Neural crest cell (in vitro differentiated cells): Measurements from ENCODE around the gene USP22. TPM values are rescaled to one million over a fixed set of nuclear protein-coding genes. Genes with fewer than 3 reads are reported as not detected.

Source experiments
- DNase-seq: peaks from one replicate; pipeline ENCODE4 v3.0.0; 2021; ENCODE audit warnings: low read depth, mixed read lengths, low spot score
- H3K27ac Mint-ChIP-seq: one replicate; pipeline ENCODE4 v1.8.0; 2021; ENCODE audit warnings: mild to moderate bottlenecking, mixed read lengths; ENCODE audit not compliant: unreplicated experiment
- H3K27me3 Mint-ChIP-seq: 2 replicates; pipeline ENCODE4 v1.8.0; 2021; ENCODE audit warnings: low read depth, mild to moderate bottlenecking, mixed read lengths
- H3K36me3 Mint-ChIP-seq: 2 replicates; pipeline ENCODE4 v1.8.0; 2021; ENCODE audit warnings: low read depth, mild to moderate bottlenecking, mixed read lengths
- H3K4me1 Mint-ChIP-seq: 2 replicates; pipeline ENCODE4 v1.8.0; 2021; ENCODE audit warnings: mixed read lengths
- H3K4me3 Mint-ChIP-seq: one replicate; pipeline ENCODE4 v1.8.0; 2021; ENCODE audit warnings: mild to moderate bottlenecking, mixed read lengths
- H3K9me3 Mint-ChIP-seq: 2 replicates; pipeline ENCODE4 v1.8.0; 2021; ENCODE audit warnings: mixed read lengths
- total RNA-seq: library from RNA; stranded (reverse); gene quantifications from 2 replicates; pipeline ENCODE4 v1.2.1, GENCODE V29; 2021
- TF ChIP-seq, protein P1 (sequence below): fragments of 200-600 bp; sonication (generic); conservative IDR thresholded peaks from 2 replicates; pipeline ENCODE4 v1.5.0; 2021; ENCODE audit warnings: antibody characterized with exemption, mild to moderate bottlenecking

Gene USP22
- total RNA-seq, 1 donor from 2014 or later: 390 TPM

DNA sequence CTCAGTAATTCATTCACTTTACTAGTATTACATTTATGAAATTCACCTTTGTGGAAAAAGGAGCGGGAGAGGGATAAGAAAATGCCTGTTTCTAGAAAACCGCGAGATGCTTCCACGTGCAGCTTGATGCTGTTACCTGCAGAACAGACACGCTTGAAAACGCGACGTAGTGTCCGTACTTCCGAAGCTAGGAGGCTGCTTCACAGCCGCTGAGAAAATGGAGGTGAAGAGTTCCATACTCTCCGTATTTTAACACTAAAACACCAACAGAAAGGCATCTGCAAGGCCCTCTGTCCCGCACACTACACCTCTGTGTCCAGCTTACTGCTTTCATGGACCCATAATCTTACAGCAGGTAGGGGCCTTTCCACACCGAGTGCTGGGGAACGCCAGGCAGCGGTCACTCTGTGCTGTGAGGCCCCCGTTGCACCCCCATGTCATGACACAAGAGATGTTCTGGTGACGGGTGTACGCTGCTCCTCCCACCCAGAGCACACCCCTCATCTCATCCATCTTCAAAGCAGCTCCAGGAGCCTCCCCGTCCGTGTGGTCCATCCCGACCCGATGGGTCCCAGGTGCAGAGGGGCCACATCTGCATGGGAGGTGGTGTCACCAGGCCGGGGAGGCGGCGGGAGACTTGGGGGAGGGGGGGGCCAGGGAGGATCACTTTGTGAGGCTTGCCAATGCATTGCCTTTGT is 40.4 kb downstream of the USP22 start:
- Mint-ChIP-seq H3K27me3 (peaks cover 13% of the 10 kb centered on the region), H3K27ac (peak overlapping the region; percentile 38), H3K4me1 (peaks cover 35% of the 10 kb centered on the region), H3K9me3 (no peaks in the 10 kb centered on the region), H3K4me3 (peak overlapping the region; percentile 12), H3K36me3 (peaks cover 42% of the 10 kb centered on the region)
- DNase-seq: no peak
- TF ChIP-seq, protein P1, sequence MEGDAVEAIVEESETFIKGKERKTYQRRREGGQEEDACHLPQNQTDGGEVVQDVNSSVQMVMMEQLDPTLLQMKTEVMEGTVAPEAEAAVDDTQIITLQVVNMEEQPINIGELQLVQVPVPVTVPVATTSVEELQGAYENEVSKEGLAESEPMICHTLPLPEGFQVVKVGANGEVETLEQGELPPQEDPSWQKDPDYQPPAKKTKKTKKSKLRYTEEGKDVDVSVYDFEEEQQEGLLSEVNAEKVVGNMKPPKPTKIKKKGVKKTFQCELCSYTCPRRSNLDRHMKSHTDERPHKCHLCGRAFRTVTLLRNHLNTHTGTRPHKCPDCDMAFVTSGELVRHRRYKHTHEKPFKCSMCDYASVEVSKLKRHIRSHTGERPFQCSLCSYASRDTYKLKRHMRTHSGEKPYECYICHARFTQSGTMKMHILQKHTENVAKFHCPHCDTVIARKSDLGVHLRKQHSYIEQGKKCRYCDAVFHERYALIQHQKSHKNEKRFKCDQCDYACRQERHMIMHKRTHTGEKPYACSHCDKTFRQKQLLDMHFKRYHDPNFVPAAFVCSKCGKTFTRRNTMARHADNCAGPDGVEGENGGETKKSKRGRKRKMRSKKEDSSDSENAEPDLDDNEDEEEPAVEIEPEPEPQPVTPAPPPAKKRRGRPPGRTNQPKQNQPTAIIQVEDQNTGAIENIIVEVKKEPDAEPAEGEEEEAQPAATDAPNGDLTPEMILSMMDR: no peak

DNA sequence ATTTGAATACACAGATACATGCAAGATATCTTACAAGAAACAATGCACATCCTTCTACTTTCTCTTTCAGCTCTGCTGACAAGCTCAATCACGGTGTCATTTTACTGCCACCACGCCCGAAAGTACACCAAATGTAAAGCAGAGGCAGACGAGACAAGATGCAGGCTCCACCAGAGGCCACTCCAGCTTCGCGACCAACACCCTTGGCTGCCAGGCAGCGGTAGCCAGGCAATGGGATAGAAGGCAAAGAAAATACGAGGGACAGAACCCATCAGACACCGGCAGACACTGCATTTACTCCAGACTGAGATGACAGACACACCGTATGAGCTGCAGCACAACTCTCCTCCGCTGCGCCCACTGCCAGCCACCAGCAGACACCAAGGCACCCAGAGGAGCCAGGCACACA is 41.0 kb downstream of the USP22 start:
- H3K27me3 Mint-ChIP-seq: peaks cover 13% of the 10 kb centered on the region
- H3K4me3 Mint-ChIP-seq: peak overlapping the region; percentile 12
- H3K9me3 Mint-ChIP-seq: no peaks in the 10 kb centered on the region
- no peak for DNase-seq
- TF ChIP-seq, protein P1: no peak
- H3K4me1 Mint-ChIP-seq: peaks cover 30% of the 10 kb centered on the region
- H3K27ac Mint-ChIP-seq: peak overlapping the region; percentile 38
- H3K36me3 Mint-ChIP-seq: peaks cover 35% of the 10 kb centered on the region

DNA sequence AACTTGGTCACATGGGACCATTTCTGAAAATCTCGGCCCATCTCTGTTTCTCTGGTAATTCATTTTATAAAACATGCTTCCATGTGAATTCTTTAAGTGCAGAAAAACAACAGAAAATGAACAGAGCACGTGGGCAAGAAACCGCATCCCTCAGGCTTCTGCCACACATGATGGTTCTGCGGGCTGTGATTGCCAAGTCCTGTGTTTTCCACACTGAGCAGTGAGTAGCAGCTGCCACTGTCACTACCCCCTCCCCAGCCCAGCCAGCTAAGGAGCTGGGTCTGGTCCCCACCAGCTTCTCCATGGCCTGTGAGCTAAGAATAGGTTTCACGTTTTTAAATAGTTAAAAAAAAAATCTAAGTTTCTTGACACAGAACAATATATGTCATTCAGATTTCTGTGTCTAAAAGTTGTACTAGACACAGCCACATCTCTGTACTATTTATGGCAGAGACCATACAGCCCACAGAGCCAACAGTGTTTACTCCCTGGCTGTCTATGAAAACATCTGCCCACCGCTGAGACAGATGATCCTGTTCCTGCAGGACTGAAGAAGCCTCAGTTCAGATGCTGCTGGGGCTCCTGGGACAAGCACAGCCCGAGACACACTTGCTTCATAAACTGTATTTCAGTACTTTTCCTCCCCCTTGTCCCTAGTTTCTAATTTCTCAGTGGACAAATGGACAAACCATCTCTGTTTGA is 41.5 kb downstream of the USP22 start:
- no peak for DNase-seq
- H3K9me3 Mint-ChIP-seq: no peaks in the 10 kb centered on the region
- TF ChIP-seq, protein P1: no peak
- H3K27me3 Mint-ChIP-seq: peaks cover 13% of the 10 kb centered on the region
- peak overlapping the region; percentile 12 for H3K4me3 Mint-ChIP-seq
- H3K27ac Mint-ChIP-seq: no peak overlapping the region
- H3K36me3 Mint-ChIP-seq: peaks cover 32% of the 10 kb centered on the region
- H3K4me1 Mint-ChIP-seq: peaks cover 30% of the 10 kb centered on the region

DNA sequence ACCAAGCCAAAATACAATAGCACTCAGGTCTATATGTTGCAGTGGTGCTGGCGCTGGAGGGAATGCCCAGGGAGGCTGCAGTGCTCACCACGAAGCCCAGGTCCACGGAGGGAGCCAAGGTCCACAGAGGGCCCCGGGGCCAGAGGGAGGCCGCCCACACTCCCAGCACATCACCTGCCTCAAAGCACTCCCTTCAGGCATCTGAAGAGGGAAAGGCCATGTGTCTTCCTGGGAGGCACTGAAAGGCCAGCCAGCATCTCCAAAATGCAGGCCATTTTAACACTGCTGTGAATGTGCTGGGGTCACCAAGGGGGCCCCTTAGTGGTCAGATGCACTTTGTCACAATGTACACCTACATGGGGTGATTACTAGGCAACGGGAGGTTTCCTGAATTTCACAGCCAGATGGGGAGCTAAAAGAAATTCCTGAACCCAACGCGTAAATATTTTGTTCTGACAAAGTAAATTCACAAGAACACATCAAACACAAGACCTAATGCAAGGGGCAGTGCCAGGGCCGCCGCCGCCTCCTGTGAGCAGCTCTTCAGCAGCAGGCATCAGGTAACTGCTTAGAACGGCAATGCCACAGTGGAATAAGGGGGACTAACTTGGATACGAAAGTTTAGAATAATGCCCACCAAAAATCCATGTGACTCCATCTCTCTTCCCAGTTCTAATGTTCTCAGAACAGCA is 42.8 kb downstream of the USP22 start:
- Mint-ChIP-seq H3K36me3 (peaks cover 22% of the 10 kb centered on the region), H3K9me3 (no peaks in the 10 kb centered on the region), H3K4me1 (peaks cover 30% of the 10 kb centered on the region), H3K27ac (no peak overlapping the region), H3K27me3 (peaks cover 13% of the 10 kb centered on the region), H3K4me3 (peak overlapping the region; percentile 75)
- DNase-seq: no peak
- TF ChIP-seq, protein P1: no peak

DNA sequence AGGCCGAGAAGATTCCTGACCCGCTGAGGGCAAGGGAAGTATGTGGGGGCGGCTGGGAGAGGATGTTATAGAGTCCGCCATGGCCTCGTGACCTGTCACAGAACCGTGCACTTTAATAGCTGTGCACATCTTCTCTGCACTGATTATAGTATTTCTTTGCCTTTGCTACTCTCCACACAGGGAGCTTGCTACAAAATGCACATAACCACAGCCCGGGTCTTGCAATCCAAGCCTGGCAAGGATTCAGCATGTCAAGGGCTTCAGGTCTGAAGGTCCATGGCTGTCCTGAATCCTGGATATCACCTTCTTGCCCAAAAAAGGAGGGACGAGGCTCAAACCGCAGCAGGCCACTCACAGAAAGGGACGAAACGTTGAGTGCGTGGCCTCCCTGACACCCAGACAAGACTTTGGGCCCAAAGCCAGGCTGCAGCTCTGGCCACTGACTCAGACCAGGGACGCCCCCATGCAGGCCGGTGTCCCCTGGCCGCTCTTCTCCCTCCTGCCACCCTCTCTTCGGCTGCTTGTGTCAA is 43.7 kb downstream of the USP22 start:
- H3K4me3 Mint-ChIP-seq: peak overlapping the region; percentile 75
- H3K9me3 Mint-ChIP-seq: no peaks in the 10 kb centered on the region
- H3K36me3 Mint-ChIP-seq: peaks cover 20% of the 10 kb centered on the region
- TF ChIP-seq, protein P1: no peak
- H3K27me3 Mint-ChIP-seq: peaks cover 13% of the 10 kb centered on the region
- DNase-seq: no peak
- peaks cover 30% of the 10 kb centered on the region for H3K4me1 Mint-ChIP-seq
- peak overlapping the region; percentile 10 for H3K27ac Mint-ChIP-seq
